GM18867 (cell line): Measurements from ENCODE around the gene AP1AR.

Experiments
- ATAC-seq: cut with Tn5 transposase; IDR thresholded peaks from one replicate; pipeline ENCODE4 v1.9.1; 2021; ENCODE audit warnings: mild to moderate bottlenecking, moderate library complexity; ENCODE audit not compliant: unreplicated experiment

AP1AR gene

GRCh38 chr4:112222219-112222955 is 9.2 kb upstream of the AP1AR start:
- no peak for ATAC-seq

GRCh38 chr4:112225157-112225556 is 6.4 kb upstream of the AP1AR start:
- no peak for ATAC-seq

DNA sequence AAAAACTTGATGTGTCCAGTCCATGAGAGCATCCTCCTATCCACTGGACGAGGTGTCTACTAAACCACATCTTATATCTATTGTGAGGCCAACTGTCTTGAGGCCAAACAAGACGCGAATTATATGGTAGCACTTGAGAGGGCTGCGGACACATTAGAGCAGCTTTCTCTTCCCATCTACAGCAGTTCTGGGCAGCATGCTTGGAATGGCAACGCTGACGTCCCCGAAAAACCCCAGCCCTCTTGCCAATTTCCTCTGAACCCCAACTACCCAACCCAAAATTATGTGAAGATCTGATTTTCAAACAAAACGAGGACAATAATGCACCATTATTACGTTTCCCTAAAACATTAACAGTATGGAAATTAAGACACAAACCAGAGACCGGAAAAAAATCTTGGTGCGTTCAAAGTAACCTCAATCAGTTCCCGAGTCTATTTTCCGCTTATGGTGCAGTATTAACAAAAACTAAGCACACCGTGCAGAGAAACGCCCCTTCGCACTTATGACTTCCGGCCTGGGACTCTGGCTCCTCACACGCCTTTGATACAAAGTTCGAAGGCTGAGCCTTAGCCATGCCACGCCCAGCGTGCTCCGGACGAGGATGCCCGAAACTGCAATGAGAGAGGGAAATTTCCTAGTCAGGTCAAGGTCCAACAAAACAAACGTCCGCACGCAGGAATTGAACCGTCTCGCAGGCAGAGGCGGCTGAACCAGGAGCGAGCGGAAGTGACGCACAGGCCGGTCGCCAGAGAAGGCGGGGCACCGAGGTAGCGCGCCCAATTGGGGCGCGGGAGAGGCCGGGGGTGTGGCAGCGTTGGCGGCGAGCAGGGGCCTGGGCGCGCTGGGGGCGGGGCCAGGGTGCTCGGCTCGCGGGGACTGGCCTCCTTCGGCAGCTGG is 458 bp upstream of the AP1AR start:
- peak; percentile 87 for ATAC-seq

DNA sequence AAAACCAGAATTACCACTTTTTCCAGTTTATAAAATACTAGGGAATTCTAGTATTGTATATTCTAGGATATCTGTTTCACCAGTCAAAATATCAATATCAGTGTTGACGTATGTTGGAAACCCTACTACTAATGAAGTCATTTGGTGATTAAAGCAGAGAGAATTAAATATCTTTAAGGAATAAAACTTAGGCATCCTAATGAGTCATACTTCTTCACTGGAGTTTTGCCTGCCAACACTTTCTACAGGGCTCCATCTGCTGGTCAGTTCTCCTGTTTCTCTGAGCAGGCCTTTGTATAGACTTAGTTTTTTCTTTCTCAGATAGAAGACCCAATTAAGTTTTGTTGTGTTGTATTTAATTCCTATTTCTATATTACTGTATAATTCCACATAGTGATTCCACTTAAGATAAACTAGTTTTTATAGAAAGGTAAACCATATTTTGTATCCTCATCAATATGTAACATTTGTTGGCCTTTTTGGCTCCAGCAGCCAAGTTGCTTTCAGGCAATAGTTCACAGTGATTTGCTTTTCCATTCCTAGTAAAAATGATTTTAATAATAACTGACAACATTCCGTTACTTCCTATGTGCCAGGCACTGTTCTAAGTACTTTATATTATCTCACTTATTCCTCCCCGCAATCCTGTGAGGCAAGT is 3.5 kb downstream of the AP1AR start:
- no peak for ATAC-seq

GRCh38 chr4:112236040-112236439 is 4.5 kb downstream of the AP1AR start:
- ATAC-seq = no peak

DNA sequence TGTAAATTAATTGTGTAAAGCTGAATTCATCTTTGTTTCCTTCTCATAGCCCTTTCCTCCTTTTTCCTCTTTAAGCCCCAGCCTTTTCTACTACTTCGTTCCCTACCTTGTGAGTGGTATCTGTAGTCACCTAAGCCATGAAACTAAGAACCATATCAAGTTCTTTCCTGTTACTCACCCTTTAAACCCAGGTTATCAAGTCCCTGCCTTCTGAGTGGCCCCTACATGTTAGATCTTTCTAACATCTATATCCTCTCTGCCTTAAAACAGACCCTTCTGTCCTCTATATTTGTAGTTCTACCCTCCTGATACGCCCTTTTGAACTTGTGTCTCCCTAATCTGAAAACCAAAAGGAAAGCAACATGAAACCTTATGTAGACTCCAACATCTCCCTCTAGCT is 7.2 kb downstream of the AP1AR start:
- no peak for ATAC-seq

DNA sequence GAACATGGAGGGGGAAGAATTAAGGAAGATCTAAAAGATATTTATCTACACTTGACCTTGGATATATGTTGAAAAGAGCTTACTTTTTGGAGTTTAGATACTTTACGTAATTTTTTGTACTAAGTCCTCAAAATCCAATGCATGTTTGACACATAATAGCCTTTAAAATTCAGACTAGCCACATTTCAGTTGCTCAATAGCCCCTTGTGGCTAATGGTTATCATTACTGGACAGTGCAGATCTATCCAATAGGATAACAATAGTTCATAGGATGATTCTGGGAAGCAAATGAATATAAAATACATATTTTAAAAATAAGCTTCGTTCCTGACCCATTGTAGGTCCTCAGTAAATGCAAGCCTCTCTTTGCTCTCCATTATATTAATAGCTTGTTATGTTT is 13.8 kb downstream of the AP1AR start:
- no peak for ATAC-seq

- no peak for ATAC-seq
These were observed 15.4 kb downstream of the AP1AR start for GRCh38 chr4:112247021-112247420.

DNA sequence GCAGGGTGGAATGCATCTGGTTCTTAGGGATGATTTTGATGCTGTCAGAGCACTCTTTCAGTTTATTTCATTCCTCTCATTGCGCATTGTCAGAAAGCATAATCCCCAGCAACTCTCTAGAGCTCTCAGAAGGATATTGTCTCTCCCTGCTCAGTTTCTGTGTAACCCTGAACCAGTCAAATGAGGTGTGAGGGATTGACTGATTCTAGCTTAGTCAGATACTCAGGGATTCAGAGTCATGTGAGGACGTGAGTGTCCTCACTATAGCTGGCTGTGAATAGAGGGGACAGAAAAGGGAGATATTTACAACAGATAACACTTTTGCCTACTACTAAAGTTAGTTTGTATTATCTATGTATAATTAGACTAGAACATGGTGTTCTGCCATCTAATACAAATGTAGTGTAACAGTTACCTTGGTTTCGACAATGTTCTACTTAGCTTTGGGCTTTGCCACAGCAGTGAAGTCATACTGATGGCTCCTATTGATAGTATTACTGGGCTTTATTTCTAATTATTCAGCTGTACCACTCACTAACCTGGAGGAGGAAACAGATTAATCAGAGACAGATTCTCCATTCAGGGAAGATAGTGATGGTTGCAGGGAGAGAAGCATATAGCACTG is 19.5 kb downstream of the AP1AR start:
- ATAC-seq = no peak

- ATAC-seq = no peak
These were observed 20.6 kb downstream of the AP1AR start for GRCh38 chr4:112252234-112252633.

- ATAC-seq = no peak
These were observed 21.9 kb downstream of the AP1AR start for GRCh38 chr4:112253382-112254000.

GRCh38 chr4:112257098-112257497 is 25.5 kb downstream of the AP1AR start:
- no peak for ATAC-seq

DNA sequence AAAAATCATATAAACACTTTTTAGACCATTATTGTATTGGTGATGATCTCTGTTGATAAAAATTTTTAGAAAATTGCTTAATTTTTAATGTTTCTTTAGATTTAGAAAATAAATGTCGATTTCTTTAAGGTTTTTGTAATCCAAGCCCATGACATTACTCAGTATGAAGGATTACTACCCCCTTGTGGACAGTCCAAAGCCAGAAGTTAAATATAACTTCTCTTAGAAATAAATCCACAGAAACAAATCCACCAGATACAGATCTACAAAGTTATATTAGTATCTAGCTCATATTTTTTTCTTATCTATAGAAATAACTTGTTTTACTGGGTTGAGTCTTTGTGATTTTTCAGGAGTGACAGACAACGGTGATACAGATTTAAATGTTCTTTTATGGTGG is 35.2 kb downstream of the AP1AR start:
- ATAC-seq = no peak

DNA sequence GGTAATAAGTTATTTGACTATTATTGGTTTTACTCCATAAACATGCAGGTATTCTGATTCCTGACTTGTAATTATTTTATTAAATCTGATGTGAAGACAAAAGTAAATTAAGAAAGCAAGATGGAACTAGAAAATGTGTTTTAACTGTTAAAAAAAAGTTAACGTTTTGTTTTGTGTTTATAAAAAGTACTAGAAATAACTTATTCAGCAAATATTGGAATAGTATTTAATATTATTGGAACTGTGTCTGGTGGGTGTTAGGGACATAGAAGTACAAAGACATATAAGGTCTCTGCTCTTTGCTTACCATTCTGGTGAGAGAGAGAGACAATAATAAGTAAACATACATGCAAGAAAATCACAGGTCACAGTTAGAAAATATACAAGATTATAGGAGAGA is 38.5 kb downstream of the AP1AR start:
- no peak for ATAC-seq

- ATAC-seq = no peak
These were observed 39.2 kb downstream of the AP1AR start for GRCh38 chr4:112270640-112271421.

- no peak for ATAC-seq
These were observed 40.7 kb downstream of the AP1AR start for GRCh38 chr4:112272292-112272691.

DNA sequence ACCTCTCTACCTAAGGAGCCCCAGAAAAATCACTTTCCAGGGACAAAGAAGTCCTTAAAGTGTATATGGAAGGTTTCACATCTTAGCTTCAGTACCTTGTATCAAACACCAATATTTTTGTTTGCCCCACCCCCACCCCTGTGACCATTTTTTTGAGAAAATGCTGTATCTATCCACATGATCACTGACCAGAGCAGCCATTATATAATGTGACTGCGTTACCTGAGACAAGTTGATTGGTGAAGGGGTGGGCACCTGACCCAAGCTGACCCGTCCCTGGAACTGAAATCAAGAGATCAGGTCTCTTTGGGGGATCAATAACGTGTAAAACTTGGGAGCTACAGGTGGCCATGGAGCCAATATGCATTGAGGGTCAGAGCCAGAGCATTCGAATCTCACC is 43.4 kb downstream of the AP1AR start:
- ATAC-seq = no peak

GRCh38 chr4:112276113-112276512 is 44.5 kb downstream of the AP1AR start:
- no peak for ATAC-seq

- no peak for ATAC-seq
These were observed 45.6 kb downstream of the AP1AR start for GRCh38 chr4:112277220-112277619.
